Testis (tissue), 3 donors: ENCODE data around the gene MAN2A2. TPM values are rescaled to one million over a fixed set of nuclear protein-coding genes. Genes with fewer than 3 reads are reported as not detected.
"Not testable (repeated sequence)": the region's sequence is repeated elsewhere in the genome, so short reads cannot be mapped to it uniquely, and the experiment has no call there.

Source experiments
- DNase-seq: peaks from one replicate; pipeline ENCODE4 v3.0.0-alpha.2; 2019
- H3K27ac ChIP-seq, 2 donors: fragments of 200-600 bp; sonication (generic); one replicate each; pipeline ENCODE4 v1.5.1; 2019
- H3K27me3 ChIP-seq: fragments of 200-600 bp; sonication (generic); one replicate; pipeline ENCODE4 v1.5.1; 2019
- H3K36me3 ChIP-seq: fragments of 200-600 bp; sonication (generic); one replicate; pipeline ENCODE4 v1.5.1; 2017; ENCODE audit warnings: low read depth; ENCODE audit errors: missing control alignments
- H3K4me1 ChIP-seq: fragments of 200-600 bp; sonication (generic); one replicate; pipeline ENCODE4 v1.5.1; 2019
- H3K4me3 ChIP-seq, 2 donors: fragments of 200-600 bp; sonication (generic); one replicate each; pipeline ENCODE4 v1.5.1; 2017 to 2019
- H3K9me3 ChIP-seq: fragments of 200-600 bp; sonication (generic); one replicate; pipeline ENCODE4 v1.5.1; 2017
- POLR2A ChIP-seq: fragments of 450-650 bp; IDR thresholded peaks from one replicate; pipeline ENCODE4 v1.6.1; 2017; ENCODE audit warnings: antibody characterized with exemption, mild to moderate bottlenecking, moderate library complexity
- WGBS, 2 donors: methylation state at CpG; one replicate each; pipeline ENCODE4 v1.1.5; 2018; 5-methylcytosine and 5-hydroxymethylcytosine counted together
- intact Hi-C: fragments of 100-400 bp; cut with DNase I; formaldehyde crosslinking; loops from one replicate; pipeline ENCODE4 v1.15.1; 2023; ENCODE audit warnings: low total_unique reads
- polyA plus RNA-seq: library from polyadenylated mRNA; stranded (reverse); fragments of 350-450 nt; fragmentation: Illumina TruSeq; extraction: RNeasy Lipid Tissue Mini Kit (QIAGEN cat#74804); gene quantifications from one replicate; pipeline ENCODE4 v1.2.3, GENCODE V29; 2014; ENCODE audit warnings: low read depth, low replicate concordance; ENCODE audit not compliant: insufficient read depth
- total RNA-seq, 2 donors: library from RNA; depleted of rRNA; stranded (reverse); fragments of >200 nt; gene quantifications; one replicate each; pipeline ENCODE4 v1.2.3, GENCODE V29; 2016
- TF ChIP-seq, protein P1 (sequence below), 3 experiments: fragments of 450-650 bp in 2 of 3; fragments of 200-600 bp in 1 of 3; sonication (generic) in 1 of 3; IDR thresholded peaks; one replicate each; pipeline ENCODE4 v1.5.1; 2016 to 2019; ENCODE audit warnings: antibody characterized with exemption in 3 of 3, mild to moderate bottlenecking in 2 of 3, moderate library complexity in 1 of 3

Gene MAN2A2
- total and polyA plus RNA-seq, 3 donors from 2014 or later = 101 to 151 (median 128) TPM

DNA sequence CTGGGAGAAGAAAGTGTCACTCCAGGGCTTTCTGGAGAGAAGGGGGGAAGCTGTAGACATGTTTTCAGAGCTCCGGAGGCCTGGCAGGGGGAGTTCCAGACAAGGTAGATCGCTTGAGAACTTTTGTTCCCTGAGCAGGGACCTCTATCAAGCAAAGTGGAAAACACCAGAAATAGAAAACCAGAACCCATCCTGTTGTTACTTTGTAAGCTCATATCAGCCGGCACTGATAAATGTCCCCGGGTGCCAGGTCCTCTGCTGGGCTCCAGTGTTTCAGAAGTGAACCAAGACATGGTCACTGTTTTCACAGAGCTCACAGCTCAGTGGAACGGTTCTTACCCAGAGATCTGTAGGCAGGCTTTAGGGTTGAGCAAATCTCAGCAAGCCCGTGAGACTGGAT, 15.7 kb downstream of the MAN2A2 start:
- WGBS, 2 donors = 58 to 81% methylated on average over 5 to 6 of the region's 6 CpGs
- Histone ChIP-seq H3K27ac (peak overlapping the region; percentile 74 to 86), H3K27me3 (no peaks in the 10 kb centered on the region), H3K36me3 (no peaks in the 10 kb centered on the region), H3K9me3 (no peaks in the 10 kb centered on the region), H3K4me1 (peaks cover 7% of the 10 kb centered on the region), H3K4me3 (no peak overlapping the region)
- peak; percentile 83 for DNase-seq
- intact Hi-C loops = no loop called here
- TF ChIP-seq, protein P1, sequence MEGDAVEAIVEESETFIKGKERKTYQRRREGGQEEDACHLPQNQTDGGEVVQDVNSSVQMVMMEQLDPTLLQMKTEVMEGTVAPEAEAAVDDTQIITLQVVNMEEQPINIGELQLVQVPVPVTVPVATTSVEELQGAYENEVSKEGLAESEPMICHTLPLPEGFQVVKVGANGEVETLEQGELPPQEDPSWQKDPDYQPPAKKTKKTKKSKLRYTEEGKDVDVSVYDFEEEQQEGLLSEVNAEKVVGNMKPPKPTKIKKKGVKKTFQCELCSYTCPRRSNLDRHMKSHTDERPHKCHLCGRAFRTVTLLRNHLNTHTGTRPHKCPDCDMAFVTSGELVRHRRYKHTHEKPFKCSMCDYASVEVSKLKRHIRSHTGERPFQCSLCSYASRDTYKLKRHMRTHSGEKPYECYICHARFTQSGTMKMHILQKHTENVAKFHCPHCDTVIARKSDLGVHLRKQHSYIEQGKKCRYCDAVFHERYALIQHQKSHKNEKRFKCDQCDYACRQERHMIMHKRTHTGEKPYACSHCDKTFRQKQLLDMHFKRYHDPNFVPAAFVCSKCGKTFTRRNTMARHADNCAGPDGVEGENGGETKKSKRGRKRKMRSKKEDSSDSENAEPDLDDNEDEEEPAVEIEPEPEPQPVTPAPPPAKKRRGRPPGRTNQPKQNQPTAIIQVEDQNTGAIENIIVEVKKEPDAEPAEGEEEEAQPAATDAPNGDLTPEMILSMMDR (IDR thresholded peaks at IDR 0.05) = no peak
- TF ChIP-seq POLR2A = no peak

DNA sequence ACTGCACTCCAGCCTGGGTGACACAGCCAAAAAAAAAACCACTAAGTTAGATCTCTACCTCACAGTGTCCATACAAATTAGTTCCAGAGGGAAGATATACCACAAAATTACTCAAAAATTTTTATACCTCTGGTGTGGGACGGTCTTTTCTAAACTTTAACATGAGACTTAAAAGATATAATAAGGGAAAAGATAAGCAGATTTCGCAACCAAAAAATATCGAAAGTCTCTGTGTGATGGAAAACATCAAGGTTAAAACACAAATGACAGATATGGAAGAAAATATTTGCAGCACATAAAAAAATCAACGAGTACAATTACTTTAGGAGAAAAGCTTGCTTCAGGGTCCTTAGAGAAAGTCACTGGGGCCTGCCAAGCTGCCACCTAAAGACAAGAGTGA, 18.8 kb downstream of the MAN2A2 start:
- TF ChIP-seq, protein P1 (IDR thresholded peaks at IDR 0.05) = no peak
- TF ChIP-seq POLR2A = no peak
- WGBS, 2 donors = 87 to 93% methylated on average over 4 of the region's 4 CpGs
- Histone ChIP-seq H3K36me3 (no peaks in the 10 kb centered on the region), H3K9me3 (no peaks in the 10 kb centered on the region), H3K4me1 (peaks cover 7% of the 10 kb centered on the region), H3K4me3 (no peak overlapping the region), H3K27me3 (no peaks in the 10 kb centered on the region), H3K27ac (no peak overlapping the region)
- intact Hi-C loops = no loop called here
- no peak for DNase-seq

DNA sequence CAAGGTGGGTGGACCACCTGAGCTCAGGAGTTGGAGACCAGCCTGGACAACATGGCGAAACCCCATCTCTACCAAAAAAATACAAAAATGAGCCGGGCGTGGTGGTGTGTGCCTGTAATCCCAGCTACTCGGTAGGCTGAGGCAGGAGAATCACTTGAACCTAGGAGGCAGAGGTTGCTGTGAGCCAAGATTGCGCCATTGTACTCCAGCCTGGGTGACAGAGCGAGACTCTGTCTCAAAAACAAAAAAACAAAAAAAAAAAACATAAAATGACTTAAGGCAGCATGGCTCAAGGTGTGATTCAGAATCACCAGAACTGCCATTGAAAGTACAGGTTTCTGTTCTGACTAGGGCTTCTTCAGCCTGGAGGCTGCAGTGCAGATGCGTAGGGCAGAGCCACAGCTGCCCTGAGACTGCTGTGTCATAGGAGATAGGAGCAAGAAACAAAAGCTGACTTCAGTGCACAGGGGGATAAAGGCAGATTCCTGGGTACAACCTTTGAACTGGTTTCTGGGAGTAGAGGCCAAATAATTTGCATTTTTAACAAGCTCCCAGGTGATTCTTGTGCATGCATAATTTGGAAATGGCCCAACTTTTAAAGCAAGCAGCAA, 19.7 kb downstream of the MAN2A2 start:
- H3K36me3 ChIP-seq, H3K27ac ChIP-seq, DNase-seq, H3K9me3 ChIP-seq, intact Hi-C loops, H3K4me3 ChIP-seq, H3K4me1 ChIP-seq, H3K27me3 ChIP-seq: not testable (repeated sequence)
- 89 to 95% methylated on average over 7 of the region's 7 CpGs for WGBS, 2 donors

DNA sequence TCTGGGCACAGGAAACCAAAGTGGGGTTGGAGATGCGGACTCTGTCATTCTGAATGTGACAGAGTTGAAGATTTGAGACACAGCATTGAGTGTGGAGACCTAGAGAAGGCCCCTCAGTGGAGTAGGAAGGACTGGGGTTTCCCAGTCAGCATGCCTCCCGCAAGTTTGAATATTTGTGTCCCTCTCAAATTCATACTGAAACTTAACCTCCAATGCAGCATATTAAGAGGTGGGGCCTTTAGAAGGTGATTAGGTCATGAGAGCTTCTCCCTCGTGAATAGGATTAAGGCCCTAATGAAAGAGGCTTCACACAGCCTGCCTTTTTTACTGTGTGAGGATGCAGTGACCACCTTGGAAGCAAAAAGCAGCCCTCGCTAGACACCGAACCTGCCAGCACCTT, 21.3 kb downstream of the MAN2A2 start:
- WGBS, 2 donors = 95% methylated on average over 5 of the region's 5 CpGs
- Histone ChIP-seq H3K4me1 (no peaks in the 10 kb centered on the region), H3K9me3 (no peaks in the 10 kb centered on the region), H3K27me3 (no peaks in the 10 kb centered on the region), H3K4me3 (no peak overlapping the region), H3K36me3 (no peaks in the 10 kb centered on the region), H3K27ac (no peak overlapping the region)
- no peak for TF ChIP-seq POLR2A
- TF ChIP-seq, protein P1 (IDR thresholded peaks at IDR 0.05) = no peak
- intact Hi-C loops = no loop called here
- no peak for DNase-seq

DNA sequence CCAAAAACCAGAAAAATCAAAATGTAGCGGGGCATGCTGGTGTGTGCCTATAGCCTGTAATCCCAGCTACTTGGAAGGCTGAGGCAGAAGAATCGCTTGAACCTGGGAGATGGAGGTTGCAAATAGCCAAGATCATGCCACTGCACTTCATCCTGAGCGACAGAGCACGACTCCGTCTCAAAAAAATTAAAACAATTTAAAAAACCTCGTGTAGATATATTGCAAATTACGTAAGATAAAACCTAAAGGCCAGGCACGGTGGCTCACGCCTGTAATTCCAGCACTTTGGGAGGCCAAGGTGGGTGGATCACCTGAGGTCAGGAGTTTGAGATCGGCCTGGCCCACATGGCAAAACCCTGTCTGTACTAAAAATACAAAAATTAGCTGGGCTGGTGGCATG, 23.7 kb downstream of the MAN2A2 start:
- WGBS, 2 donors = 86 to 93% methylated on average over 10 of the region's 10 CpGs
- H3K27ac ChIP-seq, H3K27me3 ChIP-seq, H3K4me3 ChIP-seq, intact Hi-C loops, DNase-seq, H3K36me3 ChIP-seq, H3K9me3 ChIP-seq: not testable (repeated sequence)
- H3K4me1 ChIP-seq = peaks cover 14% of the 10 kb centered on the region

DNA sequence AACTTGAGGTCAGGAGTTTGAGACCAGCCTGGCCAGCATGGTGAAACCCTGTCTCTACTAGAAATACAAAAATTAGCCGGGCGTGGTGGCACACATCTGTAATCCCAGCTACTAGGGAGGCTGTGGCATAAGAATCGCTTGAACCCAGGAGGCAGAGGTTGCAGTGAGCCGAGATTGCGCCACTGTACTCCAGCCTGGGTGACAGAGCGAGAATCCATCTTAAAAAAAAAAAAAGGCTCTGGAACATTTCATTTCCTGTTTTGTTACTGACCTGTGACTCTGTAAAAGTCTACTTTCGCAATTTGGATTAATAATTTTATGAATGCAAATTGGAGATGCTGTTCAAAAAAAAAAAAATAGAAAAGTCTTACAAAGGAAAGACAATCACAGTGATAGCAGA, 25.0 kb downstream of the MAN2A2 start:
- peaks cover 22% of the 10 kb centered on the region for H3K4me1 ChIP-seq
- H3K27ac ChIP-seq, intact Hi-C loops, H3K9me3 ChIP-seq, H3K4me3 ChIP-seq, H3K27me3 ChIP-seq, DNase-seq, H3K36me3 ChIP-seq: not testable (repeated sequence)
- WGBS, 2 donors = 88 to 94% methylated on average over 7 of the region's 7 CpGs
